H7 (cell line): ENCODE data around the gene SCN1B. TPM values are rescaled to one million over a fixed set of nuclear protein-coding genes. Genes with fewer than 3 reads are reported as not detected.

Experiments
- DNase-seq: peaks from one replicate; pipeline ENCODE4 v3.0.0; 2012
- H3K27me3 ChIP-seq: 2 replicates; pipeline ENCODE4 v1.6.0; 2011; ENCODE audit warnings: mild to moderate bottlenecking, low read length; ENCODE audit not compliant: control insufficient read depth, insufficient read depth
- H3K36me3 ChIP-seq: replicated peaks from 2 replicates; pipeline ENCODE4 v1.5.1; 2011; ENCODE audit warnings: low read length; ENCODE audit not compliant: control insufficient read depth, insufficient read depth
- H3K4me3 ChIP-seq: 2 replicates; pipeline ENCODE4 v1.5.1; 2011; ENCODE audit warnings: low read depth, mild to moderate bottlenecking, control low read depth, low read length, moderate library complexity; ENCODE audit not compliant: insufficient read depth
- total RNA-seq: library from RNA; depleted of rRNA; stranded (reverse); fragments of >200 nt; shearing (Covaris generic); gene quantifications from 2 replicates; pipeline ENCODE4 v1.2.3, GENCODE V29; 2014; rRNA removed

Gene SCN1B
- total RNA-seq, 1 experiment from 2014 or later = 8.1 TPM

DNA sequence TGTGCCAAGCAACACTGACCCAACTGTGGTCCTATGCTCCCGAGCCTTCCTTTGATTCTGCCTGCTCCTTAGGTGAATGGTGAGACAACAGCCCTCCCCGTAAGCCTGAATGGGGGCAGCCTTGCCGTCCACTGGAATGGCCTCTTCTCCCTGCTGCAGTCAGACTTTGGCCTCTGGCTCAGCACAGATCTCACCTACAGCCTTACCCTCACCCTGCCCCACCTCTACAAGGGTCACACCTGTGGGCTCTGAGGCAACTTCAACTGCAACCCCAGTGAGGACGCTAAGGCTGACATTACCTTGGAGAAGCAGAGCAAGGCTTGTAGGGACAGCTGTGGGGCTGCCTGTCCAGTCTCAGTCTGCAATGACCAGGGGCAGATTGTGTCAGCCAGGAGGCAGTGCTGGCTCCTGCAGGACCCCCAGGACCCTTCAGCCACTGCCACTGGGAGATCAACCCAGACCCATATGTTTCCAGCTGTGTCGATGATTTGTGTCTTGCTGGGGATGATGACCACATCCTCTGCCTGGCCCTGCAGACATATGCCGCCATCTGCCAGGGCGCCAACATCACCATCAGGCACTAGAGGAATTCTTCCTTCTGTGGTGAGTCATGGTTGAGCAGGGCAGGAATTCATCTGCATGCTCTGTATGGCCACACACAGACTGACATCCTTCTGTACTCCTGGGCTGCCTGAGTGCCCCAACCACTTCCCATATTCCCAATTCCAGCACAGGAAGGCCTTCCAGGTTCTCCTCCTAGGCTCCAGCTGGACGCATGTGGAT is 58.1 kb downstream of the SCN1B start:
- no peaks in the 10 kb centered on the region for H3K36me3 ChIP-seq

DNA sequence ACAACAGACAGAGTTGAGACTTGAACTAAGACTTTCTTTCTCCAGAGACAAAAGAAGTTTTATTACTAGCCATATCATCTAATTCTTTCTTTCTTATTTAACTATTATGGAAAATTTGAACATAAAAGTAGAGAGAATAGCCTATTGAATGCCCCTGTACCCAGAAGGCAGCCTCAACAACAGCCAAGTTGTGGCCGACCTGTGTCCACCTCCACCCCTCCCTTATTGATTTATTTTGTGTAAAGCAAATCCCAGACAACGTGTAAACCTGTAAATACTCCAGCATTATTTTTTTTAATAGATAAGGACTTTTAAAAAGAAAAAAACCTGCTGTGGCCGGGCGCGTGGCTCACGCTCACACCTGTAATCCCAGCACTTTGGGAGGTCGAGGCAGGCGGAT is 59.3 kb downstream of the SCN1B start:
- Histone ChIP-seq H3K4me3 (no peak overlapping the region), H3K36me3 (no peaks in the 10 kb centered on the region), H3K27me3 (no peaks in the 10 kb centered on the region)
- no peak for DNase-seq

More for the DNA sequence above, 58.1 kb downstream of the SCN1B start:
- Histone ChIP-seq H3K4me3 (no peak overlapping the region), H3K27me3 (no peaks in the 10 kb centered on the region)
- DNase-seq = no peak

Other genes with a start within 250 kb of the SCN1B start
- gene ZNF30, start 103.6 kb upstream of the SCN1B start, total RNA-seq = 6.3 and 8.9 TPM in 2 replicates
- gene ZNF792, start 66.2 kb upstream of the SCN1B start, total RNA-seq = 16.7 and 18.0 TPM in 2 replicates
- gene GRAMD1A, start 30.1 kb upstream of the SCN1B start, total RNA-seq = 110 and 138 TPM in 2 replicates
- 6.1 and 13.9 TPM in 2 replicates for gene HPN, start 11.3 kb downstream of the SCN1B start, total RNA-seq
- not detected in 2 replicates for gene FXYD3, start 85.4 kb downstream of the SCN1B start, total RNA-seq
- gene LGI4, start 104.6 kb downstream of the SCN1B start, total RNA-seq = 2.9 and 10.4 TPM in 2 replicates
- 5.0 and 6.1 TPM in 2 replicates for gene FXYD1, start 108.4 kb downstream of the SCN1B start, total RNA-seq
- 1.3 and 1.8 TPM in 2 replicates for gene FXYD7, start 112.8 kb downstream of the SCN1B start, total RNA-seq
- 101 and 115 TPM in 2 replicates for gene FXYD5, start 124.3 kb downstream of the SCN1B start, total RNA-seq
- not detected in 2 replicates for gene FAM187B, start 198.3 kb downstream of the SCN1B start, total RNA-seq
- gene LSR, start 218.5 kb downstream of the SCN1B start, total RNA-seq = 128 and 134 TPM in 2 replicates
- gene USF2, start 238.5 kb downstream of the SCN1B start, total RNA-seq = 79.3 and 91.7 TPM in 2 replicates